C4-2B (cell line): ENCODE data around the gene DZIP3.
A peak's percentile ranks its signal among the peaks of the same experiment; 100 is the strongest.
"Not testable (repeated sequence)": the region's sequence is repeated elsewhere in the genome, so short reads cannot be mapped to it uniquely, and the experiment has no call there.

Experiments
- H3K27ac ChIP-seq: fragments of 450-650 bp; 2 replicates; pipeline ENCODE4 v1.5.1; 2017
- ZFX ChIP-seq: fragments of 450-650 bp; IDR thresholded peaks from 2 replicates; pipeline ENCODE4 v1.6.1; 2017
- TF ChIP-seq, protein P1 (sequence below): fragments of 450-650 bp; conservative IDR thresholded peaks from 2 replicates; pipeline ENCODE4 v1.5.1; 2017; ENCODE audit warnings: mild to moderate bottlenecking

The DZIP3 gene

DNA sequence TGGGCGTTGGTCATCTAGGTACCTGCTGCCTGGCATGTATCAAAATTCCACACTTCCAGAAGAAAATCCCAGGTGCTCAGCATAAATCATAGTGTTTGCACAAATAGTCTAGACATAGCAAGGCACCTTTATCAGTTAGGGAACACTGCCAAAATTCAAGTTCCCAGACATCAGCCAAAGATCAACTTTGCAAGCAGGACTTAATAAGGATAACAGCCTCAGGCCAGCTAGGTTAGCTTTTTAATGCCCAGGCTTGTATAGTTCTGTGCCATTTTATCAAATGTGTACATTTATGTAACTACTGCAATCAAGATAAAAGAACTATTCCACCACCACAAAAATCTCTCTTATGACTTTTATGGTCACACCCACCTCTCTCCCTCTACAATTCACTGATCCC, 30.7 kb downstream of the DZIP3 start:
- no peak overlapping the region for H3K27ac ChIP-seq
- TF ChIP-seq, protein P1, sequence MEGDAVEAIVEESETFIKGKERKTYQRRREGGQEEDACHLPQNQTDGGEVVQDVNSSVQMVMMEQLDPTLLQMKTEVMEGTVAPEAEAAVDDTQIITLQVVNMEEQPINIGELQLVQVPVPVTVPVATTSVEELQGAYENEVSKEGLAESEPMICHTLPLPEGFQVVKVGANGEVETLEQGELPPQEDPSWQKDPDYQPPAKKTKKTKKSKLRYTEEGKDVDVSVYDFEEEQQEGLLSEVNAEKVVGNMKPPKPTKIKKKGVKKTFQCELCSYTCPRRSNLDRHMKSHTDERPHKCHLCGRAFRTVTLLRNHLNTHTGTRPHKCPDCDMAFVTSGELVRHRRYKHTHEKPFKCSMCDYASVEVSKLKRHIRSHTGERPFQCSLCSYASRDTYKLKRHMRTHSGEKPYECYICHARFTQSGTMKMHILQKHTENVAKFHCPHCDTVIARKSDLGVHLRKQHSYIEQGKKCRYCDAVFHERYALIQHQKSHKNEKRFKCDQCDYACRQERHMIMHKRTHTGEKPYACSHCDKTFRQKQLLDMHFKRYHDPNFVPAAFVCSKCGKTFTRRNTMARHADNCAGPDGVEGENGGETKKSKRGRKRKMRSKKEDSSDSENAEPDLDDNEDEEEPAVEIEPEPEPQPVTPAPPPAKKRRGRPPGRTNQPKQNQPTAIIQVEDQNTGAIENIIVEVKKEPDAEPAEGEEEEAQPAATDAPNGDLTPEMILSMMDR, result no peak
- no peak for TF ChIP-seq ZFX

DNA sequence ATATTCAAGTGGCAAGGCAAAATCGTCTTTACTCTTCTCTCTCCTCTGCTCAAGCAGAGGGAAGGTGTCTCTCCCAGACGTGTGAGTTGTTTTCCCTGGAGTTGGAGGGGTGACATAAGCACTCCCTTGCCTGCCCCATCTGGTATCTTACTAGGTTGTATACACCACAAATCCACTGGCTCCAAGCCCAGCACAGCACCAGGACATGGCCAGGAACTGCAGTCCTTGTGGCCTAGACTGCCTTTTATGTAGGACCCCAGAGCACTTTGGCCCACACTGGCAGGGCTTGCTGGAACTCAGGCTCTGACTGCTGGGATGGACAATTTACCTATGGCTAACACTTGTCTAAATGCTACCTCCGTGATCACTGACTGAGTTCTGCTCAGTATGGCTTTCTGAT, 34.0 kb downstream of the DZIP3 start:
- no peak overlapping the region for H3K27ac ChIP-seq
- TF ChIP-seq, protein P1, result no peak
- TF ChIP-seq ZFX, result no peak

DNA sequence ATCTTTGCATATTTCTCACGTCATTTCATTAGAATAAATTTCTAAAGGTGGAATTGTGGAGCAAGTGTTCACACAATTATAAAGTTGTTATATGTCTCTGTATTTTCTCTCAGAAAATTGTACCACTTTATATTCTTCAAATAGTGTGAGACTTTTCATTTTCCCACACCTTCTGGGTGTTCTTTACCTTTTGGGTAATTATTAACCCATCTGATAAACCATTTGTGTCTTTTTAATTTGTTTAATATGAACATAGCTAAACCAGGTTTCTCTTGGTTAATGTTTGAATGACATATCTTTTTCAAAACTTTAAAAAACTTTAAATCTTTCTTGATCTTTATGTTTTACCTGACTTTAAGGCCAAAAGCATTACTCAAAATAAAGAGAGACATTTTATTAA, 40.5 kb downstream of the DZIP3 start:
- H3K27ac ChIP-seq, result no peak overlapping the region
- no peak for TF ChIP-seq ZFX
- TF ChIP-seq, protein P1, result no peak

DNA sequence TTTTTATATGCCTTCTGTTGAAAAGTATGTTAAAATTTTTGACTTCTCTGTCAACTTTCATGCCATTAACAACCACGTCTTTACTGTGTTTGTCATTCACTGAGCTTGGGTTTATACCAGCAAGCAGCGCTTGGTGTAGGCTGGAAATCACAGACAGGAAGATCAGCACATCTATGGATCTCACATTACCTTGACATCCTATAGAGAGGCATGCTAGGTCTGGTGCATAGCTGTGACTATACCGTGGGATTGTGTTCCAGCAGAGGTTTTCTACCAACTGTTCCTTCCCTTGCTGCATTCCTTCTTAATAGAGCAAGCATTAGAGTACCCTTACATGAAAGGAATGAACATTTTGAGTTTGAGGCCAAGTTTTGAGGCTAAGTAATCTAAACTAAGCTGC, 53.0 kb downstream of the DZIP3 start:
- H3K27ac ChIP-seq, result no peak overlapping the region
- TF ChIP-seq ZFX, result no peak
- TF ChIP-seq, protein P1, result no peak

DNA sequence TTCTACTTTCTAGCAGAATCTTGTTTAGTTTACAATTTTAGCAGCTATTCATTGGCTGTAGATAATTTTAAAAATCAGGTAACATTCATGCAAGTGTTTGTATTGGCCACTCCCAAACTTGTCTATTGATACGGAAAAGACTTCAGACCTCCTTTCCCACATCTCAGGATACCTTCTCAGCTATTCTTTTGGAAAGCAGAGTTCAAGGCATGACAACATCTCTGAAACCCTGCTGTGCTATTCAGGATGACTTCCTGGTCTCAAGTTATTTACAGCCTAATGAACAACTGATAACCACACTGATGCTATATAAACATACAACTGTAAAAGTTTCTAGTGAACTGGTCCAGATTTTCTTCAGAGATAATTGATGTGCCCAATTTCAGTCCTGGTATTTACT, 55.8 kb downstream of the DZIP3 start:
- TF ChIP-seq ZFX, result no peak
- TF ChIP-seq, protein P1, result no peak
- no peak overlapping the region for H3K27ac ChIP-seq

DNA sequence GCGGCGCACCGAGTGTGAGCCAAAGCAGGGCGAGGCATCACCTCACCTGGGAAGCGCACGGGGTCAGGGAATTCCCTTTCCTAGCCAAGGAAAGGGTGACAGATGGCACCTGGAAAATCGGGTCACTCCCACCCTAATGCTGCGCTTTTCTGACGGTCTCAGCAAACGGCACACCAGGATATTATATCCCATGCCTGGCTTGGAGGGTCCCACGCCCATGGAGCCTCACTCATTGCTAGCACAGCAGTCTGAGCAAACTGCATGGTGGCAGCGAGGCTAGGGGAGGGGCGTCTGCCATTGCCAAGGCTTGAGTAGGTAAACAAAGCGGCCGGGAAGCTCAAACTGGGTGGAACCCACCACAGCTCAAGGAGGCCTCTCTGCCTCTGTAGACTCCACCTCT, 66.1 kb downstream of the DZIP3 start:
- H3K27ac ChIP-seq, result not testable (repeated sequence)

DNA sequence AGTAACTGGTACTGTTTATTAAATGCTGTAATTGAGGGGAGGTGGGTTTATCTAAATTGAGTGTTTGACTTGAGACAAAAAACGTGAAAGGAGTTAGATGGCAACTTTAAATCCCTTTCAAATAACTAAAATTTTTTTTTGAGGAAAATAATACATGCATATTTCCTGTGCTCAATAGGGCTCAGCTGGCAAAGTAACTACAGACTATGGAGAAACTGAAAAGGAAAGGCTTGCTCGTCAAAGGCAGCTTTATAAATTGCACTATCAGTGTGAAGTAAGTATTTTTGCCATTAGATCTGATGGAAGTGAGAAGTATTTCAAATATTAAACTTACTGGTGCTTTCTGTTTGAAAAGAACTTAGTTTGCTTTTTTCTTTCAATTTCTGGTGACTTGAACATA, 72.2 kb downstream of the DZIP3 start:
- TF ChIP-seq, protein P1, result no peak
- TF ChIP-seq ZFX, result no peak

DNA sequence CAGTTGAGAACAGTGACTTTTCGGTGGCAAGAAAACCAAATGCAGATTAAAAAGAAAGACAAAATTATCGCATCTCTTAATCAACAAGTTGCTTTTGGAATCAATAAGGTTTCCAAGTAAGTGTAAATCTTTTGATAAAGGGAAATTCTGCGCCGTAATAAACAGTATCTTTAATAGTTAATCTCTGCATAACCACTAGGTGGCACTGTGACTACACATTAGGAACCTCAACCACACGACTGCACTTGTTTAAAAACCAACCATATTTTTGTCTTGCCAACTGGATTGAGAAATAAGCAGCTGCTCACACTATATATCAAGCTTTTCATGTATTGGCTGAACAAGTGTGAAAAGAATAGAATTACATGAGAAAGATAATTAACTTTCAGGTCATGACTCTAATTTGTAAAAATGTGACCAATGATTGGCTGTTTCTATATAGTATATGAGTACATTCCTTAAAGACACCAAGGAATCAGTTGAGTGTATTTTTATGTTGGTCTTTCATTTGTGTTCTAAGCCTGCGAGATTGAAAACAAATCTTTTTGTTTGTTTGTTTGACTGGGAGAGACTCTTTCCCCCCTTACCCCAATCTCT, 72.7 kb downstream of the DZIP3 start:
- H3K27ac ChIP-seq, result no peak overlapping the region
- TF ChIP-seq ZFX, result no peak
- TF ChIP-seq, protein P1, result peak; percentile 80

More for the DNA sequence above, 72.2 kb downstream of the DZIP3 start:
- no peak overlapping the region for H3K27ac ChIP-seq
